Measurements from ENCODE around the gene EYS.

DNA sequence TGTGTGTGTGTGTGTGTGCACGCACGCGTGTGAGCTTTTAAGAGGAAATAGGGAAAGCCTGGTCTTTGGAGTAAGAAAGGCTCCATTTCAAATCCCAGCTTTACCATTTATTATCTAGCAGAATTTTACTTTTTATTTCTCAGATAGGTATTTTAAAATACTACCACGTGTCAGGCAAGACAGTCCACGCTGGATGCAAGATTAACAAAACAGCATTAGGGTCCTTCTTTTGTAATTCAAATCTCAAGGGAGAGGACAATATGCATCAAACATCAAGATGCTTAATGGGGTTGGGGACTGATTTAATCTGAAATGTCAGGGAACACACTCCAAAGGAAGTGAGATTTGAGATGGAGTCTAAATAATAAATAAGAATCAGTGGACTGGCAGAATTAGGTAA, 1302.6 kb downstream of the EYS start:
- TF ChIP-seq, protein P1, sequence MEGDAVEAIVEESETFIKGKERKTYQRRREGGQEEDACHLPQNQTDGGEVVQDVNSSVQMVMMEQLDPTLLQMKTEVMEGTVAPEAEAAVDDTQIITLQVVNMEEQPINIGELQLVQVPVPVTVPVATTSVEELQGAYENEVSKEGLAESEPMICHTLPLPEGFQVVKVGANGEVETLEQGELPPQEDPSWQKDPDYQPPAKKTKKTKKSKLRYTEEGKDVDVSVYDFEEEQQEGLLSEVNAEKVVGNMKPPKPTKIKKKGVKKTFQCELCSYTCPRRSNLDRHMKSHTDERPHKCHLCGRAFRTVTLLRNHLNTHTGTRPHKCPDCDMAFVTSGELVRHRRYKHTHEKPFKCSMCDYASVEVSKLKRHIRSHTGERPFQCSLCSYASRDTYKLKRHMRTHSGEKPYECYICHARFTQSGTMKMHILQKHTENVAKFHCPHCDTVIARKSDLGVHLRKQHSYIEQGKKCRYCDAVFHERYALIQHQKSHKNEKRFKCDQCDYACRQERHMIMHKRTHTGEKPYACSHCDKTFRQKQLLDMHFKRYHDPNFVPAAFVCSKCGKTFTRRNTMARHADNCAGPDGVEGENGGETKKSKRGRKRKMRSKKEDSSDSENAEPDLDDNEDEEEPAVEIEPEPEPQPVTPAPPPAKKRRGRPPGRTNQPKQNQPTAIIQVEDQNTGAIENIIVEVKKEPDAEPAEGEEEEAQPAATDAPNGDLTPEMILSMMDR (IDR thresholded peaks at IDR 0.05; ENCODE audit: control extremely low read depth in 1 of 3, insufficient read depth in 1 of 3, low read depth in 1 of 3, low read length in 3 of 3): no peak
- TF ChIP-seq TCF12 (IDR thresholded peaks at IDR 0.05; ENCODE audit: low read depth, low read length) (no peak), KDM1A (IDR thresholded peaks at IDR 0.05; ENCODE audit: borderline replicate concordance, low read length) (no peak), HDAC2 (IDR thresholded peaks at IDR 0.05; ENCODE audit: borderline replicate concordance in 1 of 2, low read depth in 2 of 2, low read length in 2 of 2) (no peak), POLR2AphosphoS5 (IDR thresholded peaks at IDR 0.05; ENCODE audit: low read depth, low read length) (no peak), CREB1 (IDR thresholded peaks at IDR 0.05) (no peak), PHF8 (conservative IDR thresholded peaks at IDR 0.05; ENCODE audit: low read depth, low read length) (no peak)
- TF ChIP-seq, protein P2, sequence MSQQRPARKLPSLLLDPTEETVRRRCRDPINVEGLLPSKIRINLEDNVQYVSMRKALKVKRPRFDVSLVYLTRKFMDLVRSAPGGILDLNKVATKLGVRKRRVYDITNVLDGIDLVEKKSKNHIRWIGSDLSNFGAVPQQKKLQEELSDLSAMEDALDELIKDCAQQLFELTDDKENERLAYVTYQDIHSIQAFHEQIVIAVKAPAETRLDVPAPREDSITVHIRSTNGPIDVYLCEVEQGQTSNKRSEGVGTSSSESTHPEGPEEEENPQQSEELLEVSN (IDR thresholded peaks at IDR 0.05): no peak

All from H1 (cell line).